ENCODE data around the gene DPH3. TPM values are rescaled to one million over a fixed set of nuclear protein-coding genes. Genes with fewer than 3 reads are reported as not detected.

DPH3 gene
- total RNA-seq, 2 experiments from 2014 or later = 10.5 to 12.8 TPM

DNA sequence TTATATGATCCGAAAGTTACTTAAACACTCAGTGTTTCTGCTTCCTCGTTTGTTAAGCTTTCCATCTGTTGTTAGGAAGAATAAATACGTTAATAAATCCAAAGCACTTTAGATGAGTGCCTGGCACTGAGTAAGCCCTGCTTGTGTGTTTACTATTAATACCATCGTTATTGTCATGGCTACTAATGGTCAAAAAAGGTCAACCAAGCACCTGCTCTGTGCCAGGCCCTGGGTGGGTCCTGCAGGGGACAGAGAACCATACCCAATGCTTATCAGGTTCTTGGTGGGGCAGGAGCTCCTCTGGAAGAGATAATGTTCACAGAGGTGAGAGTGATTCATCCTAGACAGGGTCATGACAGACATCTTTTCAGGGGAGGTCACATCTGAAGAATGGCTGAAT, 50.4 kb downstream of the DPH3 start:
- Histone ChIP-seq H3K27ac (ENCODE audit: low read depth in 1 of 2, low read length in 2 of 2) (no peak overlapping the region), H3K36me3 (ENCODE audit: insufficient read depth, low read length) (no peaks in the 10 kb centered on the region), H3K27me3 (ENCODE audit: control insufficient read depth in 1 of 2, insufficient read depth in 2 of 2, low read length in 2 of 2) (no peaks in the 10 kb centered on the region), H3K4me3 (ENCODE audit: low read length) (no peak overlapping the region), H3K4me1 (ENCODE audit: insufficient read depth, low read length) (no peaks in the 10 kb centered on the region), H3K9me3 (ENCODE audit: control insufficient read depth in 1 of 2, insufficient read depth in 1 of 2, low read length in 2 of 2) (no peaks in the 10 kb centered on the region)
- DNase-seq (no peak), ATAC-seq (ENCODE audit: poor library complexity) (no peak)
- Mint-ChIP-seq H3K9me3 (no peaks in the 10 kb centered on the region), H3K36me3 (ENCODE audit: low read depth) (no peaks in the 10 kb centered on the region), H3K4me3 (no peak overlapping the region), H3K27ac (no peak overlapping the region), H3K27me3 (no peaks in the 10 kb centered on the region), H3K4me1 (ENCODE audit: low read depth) (no peaks in the 10 kb centered on the region)
- ChIA-PET CTCF (interaction anchor here (0.6 to 1.6 kb wide), 3 partner anchors 13 to 165 kb away, joined by 3 read pairs; no protein-coding TSS in a partner anchor), POLR2A (no interaction called here)
- TF ChIP-seq, protein P1, sequence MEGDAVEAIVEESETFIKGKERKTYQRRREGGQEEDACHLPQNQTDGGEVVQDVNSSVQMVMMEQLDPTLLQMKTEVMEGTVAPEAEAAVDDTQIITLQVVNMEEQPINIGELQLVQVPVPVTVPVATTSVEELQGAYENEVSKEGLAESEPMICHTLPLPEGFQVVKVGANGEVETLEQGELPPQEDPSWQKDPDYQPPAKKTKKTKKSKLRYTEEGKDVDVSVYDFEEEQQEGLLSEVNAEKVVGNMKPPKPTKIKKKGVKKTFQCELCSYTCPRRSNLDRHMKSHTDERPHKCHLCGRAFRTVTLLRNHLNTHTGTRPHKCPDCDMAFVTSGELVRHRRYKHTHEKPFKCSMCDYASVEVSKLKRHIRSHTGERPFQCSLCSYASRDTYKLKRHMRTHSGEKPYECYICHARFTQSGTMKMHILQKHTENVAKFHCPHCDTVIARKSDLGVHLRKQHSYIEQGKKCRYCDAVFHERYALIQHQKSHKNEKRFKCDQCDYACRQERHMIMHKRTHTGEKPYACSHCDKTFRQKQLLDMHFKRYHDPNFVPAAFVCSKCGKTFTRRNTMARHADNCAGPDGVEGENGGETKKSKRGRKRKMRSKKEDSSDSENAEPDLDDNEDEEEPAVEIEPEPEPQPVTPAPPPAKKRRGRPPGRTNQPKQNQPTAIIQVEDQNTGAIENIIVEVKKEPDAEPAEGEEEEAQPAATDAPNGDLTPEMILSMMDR (IDR thresholded peaks at IDR 0.05) = no peak
- intact Hi-C loops (cut with DNase I, micrococcal nuclease) = no loop called here

GRCh38 chr3:16211176-16211904, 53.4 kb downstream of the DPH3 start:
- no peaks in the 10 kb centered on the region for H3K9me3 ChIP-seq (ENCODE audit: control insufficient read depth in 1 of 2, insufficient read depth in 1 of 2, low read length in 2 of 2)
- no peak overlapping the region for H3K4me3 ChIP-seq (ENCODE audit: low read length)
- intact Hi-C loops (cut with DNase I, micrococcal nuclease) = no loop called here
- DNase-seq = no peak
- ChIA-PET CTCF (no interaction called here), POLR2A (no interaction called here)
- Mint-ChIP-seq H3K36me3 (ENCODE audit: low read depth) (no peaks in the 10 kb centered on the region), H3K9me3 (no peaks in the 10 kb centered on the region), H3K4me3 (no peak overlapping the region), H3K4me1 (ENCODE audit: low read depth) (no peaks in the 10 kb centered on the region), H3K27ac (no peak overlapping the region), H3K27me3 (no peaks in the 10 kb centered on the region)
- H3K27ac ChIP-seq (ENCODE audit: low read depth in 1 of 2, low read length in 2 of 2) = no peak overlapping the region
- H3K27me3 ChIP-seq (ENCODE audit: control insufficient read depth in 1 of 2, insufficient read depth in 2 of 2, low read length in 2 of 2) = no peaks in the 10 kb centered on the region
- no peak for ATAC-seq (ENCODE audit: poor library complexity)
- no peaks in the 10 kb centered on the region for H3K36me3 ChIP-seq (ENCODE audit: insufficient read depth, low read length)
- H3K4me1 ChIP-seq (ENCODE audit: insufficient read depth, low read length) = no peaks in the 10 kb centered on the region
- TF ChIP-seq, protein P1 (IDR thresholded peaks at IDR 0.05) = no peak

Other genes starting within 250 kb of the DPH3 start
- gene GALNT15, start 90.3 kb downstream of the DPH3 start, total RNA-seq = not detected
- gene OXNAD1, start 269 bp upstream of the DPH3 start, total RNA-seq = 100 to 1,000 TPM; 135 TPM
- gene RFTN1, start 248.8 kb upstream of the DPH3 start, total RNA-seq = 10 to 100 TPM; 55.7 to 56.4 TPM